Activated naive CD8-positive, alpha-beta T cell (primary cell): ENCODE results near the gene SLC25A41.

Source experiments
- H3K27ac Mint-ChIP-seq: one replicate; pipeline ENCODE4 v1.8.0; 2021; ENCODE audit warnings: mixed read lengths
- H3K27me3 Mint-ChIP-seq: one replicate; pipeline ENCODE4 v1.8.0; 2021; ENCODE audit warnings: mixed read lengths
- H3K36me3 Mint-ChIP-seq: one replicate; pipeline ENCODE4 v1.8.0; 2021; ENCODE audit warnings: mixed read lengths
- H3K4me1 Mint-ChIP-seq: one replicate; pipeline ENCODE4 v1.8.0; 2021; ENCODE audit warnings: low read depth, mixed read lengths
- H3K4me3 Mint-ChIP-seq: one replicate; pipeline ENCODE4 v1.8.0; 2021; ENCODE audit warnings: mild to moderate bottlenecking, mixed read lengths
- H3K9me3 Mint-ChIP-seq: one replicate; pipeline ENCODE4 v1.8.0; 2021; ENCODE audit warnings: low read depth, mixed read lengths

The SLC25A41 gene

DNA sequence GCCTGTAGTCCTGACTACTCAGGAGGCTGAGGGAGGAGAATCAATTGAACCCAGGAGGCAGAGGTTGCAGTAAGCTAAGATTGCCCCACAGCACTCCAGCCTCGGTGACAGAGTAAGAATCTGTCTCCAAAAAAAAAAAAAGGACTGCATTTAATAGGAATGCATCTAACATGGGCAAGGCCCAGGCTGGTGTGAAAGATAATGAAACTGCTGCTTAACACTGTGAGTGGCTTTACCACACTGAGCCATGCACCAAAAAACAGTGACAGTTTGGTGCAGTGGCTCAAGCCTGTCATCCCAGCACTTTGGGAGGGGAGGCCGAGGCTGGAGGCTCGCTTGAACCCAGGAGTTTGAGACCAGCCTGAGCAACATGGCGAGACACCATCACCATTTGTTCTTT, 49.2 kb downstream of the SLC25A41 start:
- Mint-ChIP-seq H3K4me3 (no peak overlapping the region), H3K4me1 (no peaks in the 10 kb centered on the region), H3K27ac (no peak overlapping the region), H3K36me3 (peaks cover 7% of the 10 kb centered on the region), H3K27me3 (no peaks in the 10 kb centered on the region), H3K9me3 (no peaks in the 10 kb centered on the region)

DNA sequence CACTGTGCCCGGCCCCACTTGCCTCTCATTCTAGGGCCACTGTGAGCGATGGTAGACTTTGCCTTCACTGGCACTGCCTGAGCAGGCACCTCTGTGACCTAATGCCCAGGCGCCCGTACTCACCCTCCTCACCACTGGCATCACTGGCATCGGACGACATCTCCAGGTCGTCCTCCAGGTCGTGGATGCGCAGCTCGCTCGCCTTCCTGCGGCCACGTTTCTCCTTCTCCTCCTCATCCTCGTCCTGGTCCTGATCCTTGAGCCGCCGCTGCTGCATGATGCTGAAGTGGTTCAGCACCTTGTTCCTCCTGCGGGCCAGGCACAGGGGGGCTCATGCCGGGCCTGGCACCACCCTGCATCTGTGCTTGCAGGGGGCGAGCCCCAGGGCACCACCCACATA, 50.4 kb downstream of the SLC25A41 start:
- peaks cover 7% of the 10 kb centered on the region for H3K36me3 Mint-ChIP-seq
- H3K27ac Mint-ChIP-seq: no peak overlapping the region
- no peaks in the 10 kb centered on the region for H3K4me1 Mint-ChIP-seq
- no peaks in the 10 kb centered on the region for H3K27me3 Mint-ChIP-seq
- no peaks in the 10 kb centered on the region for H3K9me3 Mint-ChIP-seq
- no peak overlapping the region for H3K4me3 Mint-ChIP-seq

DNA sequence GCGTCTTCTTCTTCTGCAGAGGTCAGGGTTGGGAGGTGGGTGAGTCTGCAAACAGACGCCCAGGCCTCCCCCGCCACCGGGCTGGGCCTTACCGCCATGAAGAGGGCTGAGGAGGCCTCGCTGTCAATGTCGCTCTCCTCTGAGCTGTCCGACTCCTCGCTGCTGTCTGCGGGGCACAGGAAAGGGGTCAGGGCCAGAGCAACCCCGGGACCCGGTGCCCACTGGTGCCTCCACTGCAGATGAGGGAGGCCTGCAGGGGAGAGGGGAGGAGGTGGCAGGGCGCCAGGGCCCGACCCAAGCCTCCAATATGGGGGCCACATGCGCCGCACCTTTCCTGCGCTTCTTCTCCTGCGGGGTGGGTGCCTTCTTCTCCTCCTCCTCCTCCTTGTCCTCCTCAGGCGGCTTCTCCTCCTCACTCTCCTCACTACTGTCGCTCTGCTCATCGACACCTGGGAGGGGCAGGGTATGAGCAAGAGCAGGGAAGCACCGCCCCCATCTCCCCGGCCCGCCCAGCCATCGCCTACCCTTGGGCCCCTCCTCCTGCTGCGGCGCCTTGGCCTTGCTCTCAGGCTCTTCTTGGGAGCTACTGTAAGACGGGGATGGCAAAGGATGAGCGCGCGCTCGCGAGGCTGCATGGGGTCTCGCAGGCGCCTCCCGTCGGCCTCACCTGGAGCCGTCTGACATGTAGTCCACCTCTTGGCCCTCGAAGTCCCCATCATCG, 52.4 kb downstream of the SLC25A41 start:
- no peaks in the 10 kb centered on the region for H3K9me3 Mint-ChIP-seq
- H3K4me3 Mint-ChIP-seq: no peak overlapping the region
- no peaks in the 10 kb centered on the region for H3K27me3 Mint-ChIP-seq
- no peaks in the 10 kb centered on the region for H3K4me1 Mint-ChIP-seq
- no peak overlapping the region for H3K27ac Mint-ChIP-seq
- H3K36me3 Mint-ChIP-seq: peaks cover 7% of the 10 kb centered on the region

DNA sequence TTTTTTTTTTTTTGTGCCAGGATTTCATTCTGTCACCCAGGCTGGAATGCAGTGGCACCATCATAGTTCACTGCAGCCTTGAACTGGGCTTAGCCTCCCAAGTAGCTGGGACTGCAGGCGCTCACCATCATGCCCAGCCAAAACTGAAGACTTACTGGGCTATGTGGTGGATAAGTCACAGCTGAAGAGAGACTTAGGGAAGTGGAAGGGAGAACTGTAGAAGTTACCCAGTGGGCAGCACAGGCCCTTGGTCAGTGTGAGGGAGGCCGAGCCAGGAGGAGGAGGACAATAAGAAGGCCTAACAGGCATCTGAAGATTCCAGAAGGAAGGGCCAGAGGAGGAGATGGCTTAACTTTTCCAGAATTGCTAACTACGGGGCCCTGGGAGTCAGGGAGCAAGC, 53.8 kb downstream of the SLC25A41 start:
- no peaks in the 10 kb centered on the region for H3K9me3 Mint-ChIP-seq

DNA sequence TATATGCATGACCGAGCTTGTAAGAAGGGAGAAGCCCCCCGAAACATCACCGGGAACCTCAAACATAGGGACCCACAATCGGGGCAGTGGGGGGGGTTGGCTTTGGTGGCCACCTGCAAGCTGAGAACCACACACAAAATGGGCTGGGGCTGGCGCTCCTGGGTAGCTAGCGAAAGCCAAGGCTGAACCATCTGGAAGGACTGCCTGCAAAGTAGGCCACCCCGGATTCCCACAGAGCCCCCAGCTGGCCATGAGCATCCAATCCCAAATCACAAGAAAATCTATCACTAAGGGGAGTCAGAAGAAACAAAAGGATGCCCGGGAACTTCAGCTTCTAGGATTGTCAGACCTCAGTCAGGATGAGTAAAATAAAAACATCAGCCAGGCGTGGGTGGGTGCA, 55.1 kb downstream of the SLC25A41 start:
- no peaks in the 10 kb centered on the region for H3K9me3 Mint-ChIP-seq
- no peak overlapping the region for H3K4me3 Mint-ChIP-seq
- H3K36me3 Mint-ChIP-seq: peaks cover 7% of the 10 kb centered on the region
- no peaks in the 10 kb centered on the region for H3K27me3 Mint-ChIP-seq
- no peak overlapping the region for H3K27ac Mint-ChIP-seq
- H3K4me1 Mint-ChIP-seq: peaks cover 3% of the 10 kb centered on the region

More for the DNA sequence above, 53.8 kb downstream of the SLC25A41 start:
- H3K27me3 Mint-ChIP-seq: no peaks in the 10 kb centered on the region
- H3K27ac Mint-ChIP-seq: no peak overlapping the region
- no peak overlapping the region for H3K4me3 Mint-ChIP-seq
- no peaks in the 10 kb centered on the region for H3K4me1 Mint-ChIP-seq
- peaks cover 7% of the 10 kb centered on the region for H3K36me3 Mint-ChIP-seq

- no peak overlapping the region for H3K4me3 Mint-ChIP-seq
- peaks cover 3% of the 10 kb centered on the region for H3K4me1 Mint-ChIP-seq
- no peaks in the 10 kb centered on the region for H3K27me3 Mint-ChIP-seq
- no peaks in the 10 kb centered on the region for H3K9me3 Mint-ChIP-seq
- H3K36me3 Mint-ChIP-seq: peaks cover 5% of the 10 kb centered on the region
- no peak overlapping the region for H3K27ac Mint-ChIP-seq
Observed at GRCh38 chr19:6378041-6378440, 55.5 kb downstream of the SLC25A41 start.

- no peaks in the 10 kb centered on the region for H3K27me3 Mint-ChIP-seq
- no peaks in the 10 kb centered on the region for H3K9me3 Mint-ChIP-seq
- H3K27ac Mint-ChIP-seq: no peak overlapping the region
- peaks cover 8% of the 10 kb centered on the region for H3K4me1 Mint-ChIP-seq
- H3K4me3 Mint-ChIP-seq: no peak overlapping the region
- H3K36me3 Mint-ChIP-seq: peaks cover 3% of the 10 kb centered on the region
Observed at GRCh38 chr19:6376512-6377190, 56.9 kb downstream of the SLC25A41 start.
